Thoracic aorta (tissue), 2 donors: ENCODE data around the gene PVALB. TPM values are rescaled to one million over a fixed set of nuclear protein-coding genes. Genes with fewer than 3 reads are reported as not detected.

Experiments used
- ATAC-seq: fragments of 150-250 bp; one replicate; pipeline ENCODE4 v1.8.0; 2017; ENCODE audit warnings: low read depth; ENCODE audit not compliant: insufficient number of reproducible peaks, low FRiP score
- DNase-seq: peaks from one replicate; pipeline ENCODE4 v3.0.0-alpha.2; 2020; ENCODE audit warnings: low spot score
- H3K27ac ChIP-seq, 2 donors: fragments of 200-600 bp; sonication (generic); 1 replicate in 1 of 2; 2 replicates in 1 of 2; pipeline ENCODE4 v1.5.1; 2016; ENCODE audit warnings: mild to moderate bottlenecking in 2 of 2, moderate library complexity in 2 of 2
- H3K27me3 ChIP-seq: fragments of 200-600 bp; sonication (generic); replicated peaks from 2 replicates; pipeline ENCODE4 v1.6.0; 2016; ENCODE audit warnings: mild to moderate bottlenecking; ENCODE audit not compliant: insufficient read depth
- H3K36me3 ChIP-seq: fragments of 200-600 bp; sonication (generic); one replicate; pipeline ENCODE4 v1.5.1; 2016
- H3K4me1 ChIP-seq, 2 donors: fragments of 200-600 bp; sonication (generic); 1 replicate in 1 of 2; 2 replicates in 1 of 2; pipeline versions ENCODE4 v1.5.1 to v1.6.0; 2016; ENCODE audit warnings: low read depth in 2 of 2, mild to moderate bottlenecking in 1 of 2; ENCODE audit not compliant: control insufficient read depth in 1 of 2
- H3K4me3 ChIP-seq: fragments of 200-600 bp; sonication (generic); 2 replicates; pipeline ENCODE4 v1.5.1; 2016; ENCODE audit warnings: mild to moderate bottlenecking
- H3K9me3 ChIP-seq: fragments of 200-600 bp; sonication (generic); 2 replicates; pipeline ENCODE4 v1.5.1; 2016
- total RNA-seq, 2 donors: library from RNA; depleted of rRNA; stranded (reverse); fragments of >200 nt; gene quantifications; one replicate each; pipeline versions ENCODE4 v1.1.0 to v1.2.3, GENCODE V29; 2016
- TF ChIP-seq, protein P1 (sequence below): fragments of 200-600 bp; sonication (generic); IDR thresholded peaks from one replicate; pipeline ENCODE4 v1.5.1; 2019; ENCODE audit warnings: antibody characterized with exemption

PVALB gene
- total RNA-seq, 2 donors from 2014 or later = not detected

- ATAC-seq (no peak), DNase-seq (no peak)
- H3K27me3 ChIP-seq = no peaks in the 10 kb centered on the region
Measured at GRCh38 chr22:36852056-36852973, 35.5 kb upstream of the PVALB start.

DNA sequence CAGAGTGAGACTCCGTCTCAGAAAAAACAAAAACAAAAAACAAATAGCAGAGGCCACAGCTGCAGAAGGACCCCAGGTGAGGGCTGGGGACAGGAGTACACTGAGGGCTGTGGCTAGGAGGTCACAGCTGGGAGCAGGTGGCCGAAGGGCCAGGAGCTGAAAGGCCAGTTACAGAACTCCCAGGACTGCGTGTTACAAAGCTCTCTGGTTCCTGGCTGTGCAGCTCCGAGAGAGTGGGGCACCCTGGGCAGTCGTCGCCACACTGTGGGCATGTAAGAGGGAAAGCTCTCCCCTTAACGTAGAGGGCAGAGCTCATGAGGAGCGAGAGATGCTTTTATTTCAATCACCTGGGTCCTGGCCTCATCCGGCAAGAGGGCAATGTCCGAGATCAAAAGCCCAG lies 33.8 kb upstream of the PVALB start:
- no peaks in the 10 kb centered on the region for H3K36me3 ChIP-seq
- H3K27ac ChIP-seq = no peak overlapping the region
- TF ChIP-seq, protein P1, sequence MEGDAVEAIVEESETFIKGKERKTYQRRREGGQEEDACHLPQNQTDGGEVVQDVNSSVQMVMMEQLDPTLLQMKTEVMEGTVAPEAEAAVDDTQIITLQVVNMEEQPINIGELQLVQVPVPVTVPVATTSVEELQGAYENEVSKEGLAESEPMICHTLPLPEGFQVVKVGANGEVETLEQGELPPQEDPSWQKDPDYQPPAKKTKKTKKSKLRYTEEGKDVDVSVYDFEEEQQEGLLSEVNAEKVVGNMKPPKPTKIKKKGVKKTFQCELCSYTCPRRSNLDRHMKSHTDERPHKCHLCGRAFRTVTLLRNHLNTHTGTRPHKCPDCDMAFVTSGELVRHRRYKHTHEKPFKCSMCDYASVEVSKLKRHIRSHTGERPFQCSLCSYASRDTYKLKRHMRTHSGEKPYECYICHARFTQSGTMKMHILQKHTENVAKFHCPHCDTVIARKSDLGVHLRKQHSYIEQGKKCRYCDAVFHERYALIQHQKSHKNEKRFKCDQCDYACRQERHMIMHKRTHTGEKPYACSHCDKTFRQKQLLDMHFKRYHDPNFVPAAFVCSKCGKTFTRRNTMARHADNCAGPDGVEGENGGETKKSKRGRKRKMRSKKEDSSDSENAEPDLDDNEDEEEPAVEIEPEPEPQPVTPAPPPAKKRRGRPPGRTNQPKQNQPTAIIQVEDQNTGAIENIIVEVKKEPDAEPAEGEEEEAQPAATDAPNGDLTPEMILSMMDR = no peak
- no peaks in the 10 kb centered on the region for H3K27me3 ChIP-seq
- ATAC-seq (no peak), DNase-seq (no peak)
- H3K4me3 ChIP-seq = no peak overlapping the region
- peaks cover 0 to 4% of the 10 kb centered on the region in 2 donors for H3K4me1 ChIP-seq
- H3K9me3 ChIP-seq = no peaks in the 10 kb centered on the region

More at GRCh38 chr22:36852056-36852973, 35.5 kb upstream of the PVALB start:
- no peak overlapping the region for H3K27ac ChIP-seq
- no peaks in the 10 kb centered on the region for H3K36me3 ChIP-seq
- H3K4me1 ChIP-seq = peaks cover 0 to 9% of the 10 kb centered on the region in 2 donors
- H3K9me3 ChIP-seq = no peaks in the 10 kb centered on the region
- TF ChIP-seq, protein P1 = no peak
- H3K4me3 ChIP-seq = no peak overlapping the region

DNA sequence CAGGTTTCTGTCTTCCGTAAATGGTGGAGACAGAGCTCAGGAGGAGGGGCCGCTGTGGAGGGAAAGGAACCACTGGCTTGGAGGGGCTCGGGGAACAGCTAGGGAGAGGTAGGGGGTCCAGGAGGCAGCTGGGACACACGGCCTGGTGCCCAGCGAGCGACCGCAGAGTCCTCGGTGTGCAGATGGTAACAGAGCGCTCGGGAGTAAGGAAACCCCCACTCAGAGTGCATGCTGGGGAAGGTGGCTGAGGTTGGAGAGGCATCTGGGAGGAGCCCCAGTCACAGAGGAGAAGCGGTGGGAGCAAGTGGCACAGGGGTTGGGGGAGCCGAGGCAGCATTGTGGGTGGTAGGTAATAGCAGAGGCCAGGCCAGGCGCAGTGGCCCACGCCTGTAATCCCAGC lies 33.2 kb upstream of the PVALB start:
- H3K4me3 ChIP-seq = no peak overlapping the region
- no peaks in the 10 kb centered on the region for H3K27me3 ChIP-seq
- no peak overlapping the region for H3K27ac ChIP-seq
- DNase-seq (no peak), ATAC-seq (no peak)
- TF ChIP-seq, protein P1 = no peak
- H3K9me3 ChIP-seq = no peaks in the 10 kb centered on the region
- no peaks in the 10 kb centered on the region for H3K36me3 ChIP-seq
- peaks cover 0 to 4% of the 10 kb centered on the region in 2 donors for H3K4me1 ChIP-seq

GRCh38 chr22:36846949-36847348 lies 30.1 kb upstream of the PVALB start:
- TF ChIP-seq, protein P1 = no peak
- no peak for ATAC-seq
- Histone ChIP-seq H3K4me3 (no peak overlapping the region), H3K27me3 (no peaks in the 10 kb centered on the region), H3K27ac (no peak overlapping the region), H3K36me3 (no peaks in the 10 kb centered on the region), H3K9me3 (no peaks in the 10 kb centered on the region), H3K4me1 (no peaks in the 10 kb centered on the region)
- no peak for DNase-seq

- Histone ChIP-seq H3K9me3 (no peaks in the 10 kb centered on the region), H3K4me1 (no peaks in the 10 kb centered on the region), H3K36me3 (no peaks in the 10 kb centered on the region), H3K27ac (no peak overlapping the region), H3K4me3 (no peak overlapping the region), H3K27me3 (no peaks in the 10 kb centered on the region)
- no peak for ATAC-seq
- TF ChIP-seq, protein P1 = no peak
- DNase-seq = no peak
Measured at GRCh38 chr22:36846271-36846670, 29.4 kb upstream of the PVALB start.
